Trophoblast cell (in vitro differentiated cells and primary cell): ENCODE measurements around the gene VAV3.
"Not testable (repeated sequence)": the region's sequence is repeated elsewhere in the genome, so short reads cannot be mapped to it uniquely, and the experiment has no call there.

Experiments
- DNase-seq, 2 donors: peaks; one replicate each; pipeline ENCODE4 v3.0.0-alpha.2; 2016
- H2AFZ ChIP-seq: 2 replicates; pipeline ENCODE4 v1.6.1; 2013; ENCODE audit warnings: low read length, moderate library complexity, mild to moderate bottlenecking; ENCODE audit not compliant: insufficient read depth, poor library complexity
- H2AK5ac ChIP-seq: 2 replicates; pipeline ENCODE4 v1.6.1; 2013; ENCODE audit warnings: mild to moderate bottlenecking, low read length
- H2BK120ac ChIP-seq: 2 replicates; pipeline ENCODE4 v1.6.1; 2013; ENCODE audit warnings: low read length, mild to moderate bottlenecking, moderate library complexity; ENCODE audit not compliant: insufficient read depth, poor library complexity
- H2BK12ac ChIP-seq: 2 replicates; pipeline ENCODE4 v1.6.1; 2013; ENCODE audit warnings: mild to moderate bottlenecking, low read length, moderate library complexity
- H2BK5ac ChIP-seq: 2 replicates; pipeline ENCODE4 v1.6.1; 2013; ENCODE audit warnings: low read length, low read depth, moderate library complexity, mild to moderate bottlenecking; ENCODE audit not compliant: poor library complexity
- H3K14ac ChIP-seq: 2 replicates; pipeline ENCODE4 v1.6.1; 2013; ENCODE audit warnings: mild to moderate bottlenecking, low read length
- H3K18ac ChIP-seq: 2 replicates; pipeline ENCODE4 v1.6.1; 2013; ENCODE audit warnings: mild to moderate bottlenecking, low read length
- H3K23ac ChIP-seq: 2 replicates; pipeline ENCODE4 v1.6.1; 2013; ENCODE audit warnings: low read length
- H3K27ac ChIP-seq: 2 replicates; pipeline ENCODE4 v1.5.1; 2013; ENCODE audit warnings: low read depth, mild to moderate bottlenecking, inconsistent platforms, low read length, moderate library complexity
- H3K27me3 ChIP-seq: 2 replicates; pipeline ENCODE4 v1.6.1; 2013; ENCODE audit warnings: inconsistent platforms, mild to moderate bottlenecking, low read length, moderate library complexity; ENCODE audit not compliant: insufficient read depth
- H3K36me3 ChIP-seq, 2 experiments: 1 replicate in 1 of 2; 2 replicates in 1 of 2; pipeline ENCODE4 v1.6.1; 2013; ENCODE audit warnings: low read length in 2 of 2, mild to moderate bottlenecking in 2 of 2, moderate library complexity in 1 of 2; ENCODE audit not compliant: insufficient read depth in 2 of 2, control insufficient read depth in 1 of 2
- H3K4ac ChIP-seq: 2 replicates; pipeline ENCODE4 v1.6.1; 2013; ENCODE audit warnings: low read depth, mild to moderate bottlenecking, low read length, moderate library complexity
- H3K4me1 ChIP-seq, 2 experiments: 1 replicate in 1 of 2; 2 replicates in 1 of 2; pipeline ENCODE4 v1.6.1; 2013; ENCODE audit warnings: low read length in 2 of 2, mild to moderate bottlenecking in 2 of 2, moderate library complexity in 1 of 2; ENCODE audit not compliant: insufficient read depth in 2 of 2, control insufficient read depth in 1 of 2
- H3K4me2 ChIP-seq: 2 replicates; pipeline ENCODE4 v1.6.1; 2013; ENCODE audit warnings: inconsistent platforms, mild to moderate bottlenecking, low read length, moderate library complexity
- H3K4me3 ChIP-seq: 2 replicates; pipeline ENCODE4 v1.5.1; 2013; ENCODE audit warnings: mild to moderate bottlenecking, low read depth, low read length, inconsistent platforms
- H3K79me1 ChIP-seq: one replicate; pipeline ENCODE4 v1.6.1; 2013; ENCODE audit warnings: low read length
- H3K79me2 ChIP-seq: 2 replicates; pipeline ENCODE4 v1.6.1; 2013; ENCODE audit warnings: low read length, mild to moderate bottlenecking; ENCODE audit not compliant: control insufficient read depth, insufficient read depth, poor library complexity
- H3K9ac ChIP-seq: 2 replicates; pipeline ENCODE4 v1.6.1; 2013; ENCODE audit warnings: mild to moderate bottlenecking, low read length
- H3K9me3 ChIP-seq: 2 replicates; pipeline ENCODE4 v1.6.1; 2013; ENCODE audit warnings: low read depth, mild to moderate bottlenecking, control low read depth, inconsistent platforms, low read length; ENCODE audit not compliant: insufficient read depth
- H4K12ac ChIP-seq: 2 replicates; pipeline ENCODE4 v1.6.1; 2013; ENCODE audit warnings: low read depth, mild to moderate bottlenecking, low read length, moderate library complexity
- H4K8ac ChIP-seq: 2 replicates; pipeline ENCODE4 v1.6.1; 2013; ENCODE audit warnings: low read depth, mild to moderate bottlenecking, low read length, moderate library complexity
- H4K91ac ChIP-seq: one replicate; pipeline ENCODE4 v1.6.1; 2013; ENCODE audit warnings: low read depth, mild to moderate bottlenecking, low read length, moderate library complexity
- WGBS: extraction: QIAGEN DNeasy Blood & Tissue Kit; methylation state at CpG from one replicate; pipeline ENCODE4 v1.1.7; 2013; ENCODE audit warnings: missing lambda C conversion rate; ENCODE audit not compliant: insufficient read length, insufficient coverage; ENCODE audit errors: extremely low coverage; 5-methylcytosine and 5-hydroxymethylcytosine counted together

VAV3 gene

GRCh38 chr1:107720210-107720609 is 244.8 kb downstream of the VAV3 start:
- H3K23ac ChIP-seq, H3K9ac ChIP-seq, DNase-seq, H4K12ac ChIP-seq, H4K8ac ChIP-seq, H3K27ac ChIP-seq, H3K18ac ChIP-seq, H3K4me1 ChIP-seq, H3K79me1 ChIP-seq, H2BK120ac ChIP-seq, H3K27me3 ChIP-seq, H2BK12ac ChIP-seq, H3K4me3 ChIP-seq, H2AK5ac ChIP-seq, H3K14ac ChIP-seq, H2AFZ ChIP-seq, H3K79me2 ChIP-seq, H3K4me2 ChIP-seq, H4K91ac ChIP-seq, H3K9me3 ChIP-seq, H2BK5ac ChIP-seq, H3K4ac ChIP-seq, H3K36me3 ChIP-seq: not testable (repeated sequence)
- no CpG with 5 or more reads among the region's 4 CpGs for WGBS

GRCh38 chr1:107710005-107710404 is 255.0 kb downstream of the VAV3 start:
- Histone ChIP-seq H4K91ac (no peak overlapping the region), H3K4me2 (no peak overlapping the region), H2BK12ac (no peak overlapping the region), H3K4ac (no peak overlapping the region), H3K9me3 (no peaks in the 10 kb centered on the region), H2AFZ (no peak overlapping the region), H3K18ac (no peak overlapping the region), H3K14ac (no peak overlapping the region), H3K79me1 (no peaks in the 10 kb centered on the region), H3K27ac (no peak overlapping the region), H3K36me3 (no peaks in the 10 kb centered on the region), H3K23ac (no peak overlapping the region), H3K9ac (no peak overlapping the region), H4K12ac (no peak overlapping the region), H2AK5ac (no peak overlapping the region), H3K79me2 (no peaks in the 10 kb centered on the region), H3K27me3 (no peaks in the 10 kb centered on the region), H4K8ac (no peak overlapping the region), H3K4me3 (no peak overlapping the region), H3K4me1 (no peaks in the 10 kb centered on the region), H2BK5ac (no peak overlapping the region), H2BK120ac (no peak overlapping the region)
- no peak for DNase-seq

GRCh38 chr1:107707111-107707510 is 257.9 kb downstream of the VAV3 start:
- Histone ChIP-seq H2BK120ac (no peak overlapping the region), H3K36me3 (no peaks in the 10 kb centered on the region), H2AFZ (no peak overlapping the region), H2BK5ac (no peak overlapping the region), H3K27me3 (no peaks in the 10 kb centered on the region), H2AK5ac (no peak overlapping the region), H3K4me2 (no peak overlapping the region), H4K12ac (no peak overlapping the region), H2BK12ac (no peak overlapping the region), H3K79me1 (no peaks in the 10 kb centered on the region), H3K4me3 (no peak overlapping the region), H3K23ac (no peak overlapping the region), H3K79me2 (no peaks in the 10 kb centered on the region), H3K9me3 (no peaks in the 10 kb centered on the region), H3K4ac (no peak overlapping the region), H3K18ac (no peak overlapping the region), H4K8ac (no peak overlapping the region), H3K9ac (no peak overlapping the region), H3K14ac (no peak overlapping the region), H4K91ac (no peak overlapping the region), H3K4me1 (no peaks in the 10 kb centered on the region), H3K27ac (no peak overlapping the region)
- WGBS = no CpG with 5 or more reads among the region's 2 CpGs
- DNase-seq = no peak

- no peak overlapping the region for H3K14ac ChIP-seq
- no peak overlapping the region for H2BK12ac ChIP-seq
- H3K23ac ChIP-seq = no peak overlapping the region
- no peak overlapping the region for H2AK5ac ChIP-seq
- H3K18ac ChIP-seq = no peak overlapping the region
- no peak overlapping the region for H4K8ac ChIP-seq
- DNase-seq = no peak
- no peaks in the 10 kb centered on the region for H3K27me3 ChIP-seq
- H3K79me2 ChIP-seq = no peaks in the 10 kb centered on the region
- no peak overlapping the region for H3K27ac ChIP-seq
- no peak overlapping the region for H3K4ac ChIP-seq
- no peak overlapping the region for H3K4me3 ChIP-seq
- no peaks in the 10 kb centered on the region for H3K9me3 ChIP-seq
- no peaks in the 10 kb centered on the region for H3K79me1 ChIP-seq
- no peak overlapping the region for H2BK5ac ChIP-seq
- WGBS = no CpG with 5 or more reads among the region's 6 CpGs
- H3K4me2 ChIP-seq = no peak overlapping the region
- no peak overlapping the region for H4K12ac ChIP-seq
- H3K4me1 ChIP-seq = no peaks in the 10 kb centered on the region
- no peak overlapping the region for H4K91ac ChIP-seq
- no peak overlapping the region for H2BK120ac ChIP-seq
- H3K9ac ChIP-seq = no peak overlapping the region
- no peak overlapping the region for H2AFZ ChIP-seq
- no peaks in the 10 kb centered on the region for H3K36me3 ChIP-seq
Measured at GRCh38 chr1:107706182-107706581, 258.8 kb downstream of the VAV3 start.
